Measurements from ENCODE around the gene ZSCAN5C. TPM values are rescaled to one million over a fixed set of nuclear protein-coding genes. Genes with fewer than 3 reads are reported as not detected.
"Not testable (repeated sequence)": the region's sequence is repeated elsewhere in the genome, so short reads cannot be mapped to it uniquely, and the experiment has no call there.

Gene ZSCAN5C
- total and polyA plus RNA-seq, 7 experiments from 2014 or later: not detected

GRCh38 chr19:56177564-56178243 lies 24.4 kb upstream of the ZSCAN5C start:
- Mint-ChIP-seq H3K4me1 (peaks cover 0 to 5% (median 0%) of the 10 kb centered on the region in 7 donors), H3K9me3 (peaks cover 0 to 3% (median 0%) of the 10 kb centered on the region in 11 donors), H3K36me3 (no peaks in the 10 kb centered on the region), H3K27ac (no peak overlapping the region), H3K4me3 (no peak overlapping the region), H3K27me3 (peaks cover 0 to 18% (median 0%) of the 10 kb centered on the region in 5 donors)
- intact Hi-C loops (cut with micrococcal nuclease): no loop called here
- CTCF ChIA-PET: interaction anchor here (0.6 kb wide), 1 partner anchor 156 kb away, joined by 3 read pairs; no protein-coding TSS in a partner anchor
- Histone ChIP-seq H3K9me3 (ENCODE audit: control insufficient read depth in 2 of 3, low read length in 3 of 3) (no peaks in the 10 kb centered on the region), H3K4me3 (ENCODE audit: low read length) (no peak overlapping the region), H3K27ac (ENCODE audit: low read depth, low read length) (no peak overlapping the region), H3K36me3 (ENCODE audit: control insufficient read depth in 2 of 3, insufficient read depth in 3 of 3, low read length in 3 of 3) (no peaks in the 10 kb centered on the region), H3K4me1 (ENCODE audit: control insufficient read depth in 2 of 2, insufficient read depth in 2 of 2, low read length in 2 of 2) (no peaks in the 10 kb centered on the region), H3K27me3 (ENCODE audit: control insufficient read depth in 2 of 2, insufficient read depth in 2 of 2, low read length in 2 of 2) (no peaks in the 10 kb centered on the region)
- DNase-seq: no peak
- POLR2A ChIA-PET: no interaction called here
- ATAC-seq: no peak

GRCh38 chr19:56189785-56190184 lies 12.3 kb upstream of the ZSCAN5C start:
- intact Hi-C loops (cut with micrococcal nuclease): no loop called here
- ATAC-seq: no peak
- no peak for DNase-seq
- H3K4me3 ChIP-seq (ENCODE audit: low read length): no peak overlapping the region
- POLR2A ChIA-PET: no interaction called here
- H3K9me3 ChIP-seq (ENCODE audit: control insufficient read depth in 2 of 3, low read length in 3 of 3): no peaks in the 10 kb centered on the region
- H3K27me3 ChIP-seq (ENCODE audit: control insufficient read depth in 2 of 2, insufficient read depth in 2 of 2, low read length in 2 of 2): no peaks in the 10 kb centered on the region
- H3K4me3 Mint-ChIP-seq: no peak overlapping the region
- CTCF ChIA-PET: no interaction called here
- peaks cover 0 to 7% (median 0%) of the 10 kb centered on the region in 7 donors for H3K4me1 Mint-ChIP-seq
- no peaks in the 10 kb centered on the region for H3K36me3 Mint-ChIP-seq
- H3K9me3 Mint-ChIP-seq: peaks cover 0 to under 1% (median 0%) of the 10 kb centered on the region in 11 donors
- peaks cover 0 to 10% (median 6%) of the 10 kb centered on the region in 5 donors for H3K27me3 Mint-ChIP-seq
- H3K27ac ChIP-seq (ENCODE audit: low read depth, low read length): no peak overlapping the region
- no peaks in the 10 kb centered on the region for H3K36me3 ChIP-seq (ENCODE audit: control insufficient read depth in 2 of 3, insufficient read depth in 3 of 3, low read length in 3 of 3)
- no peak overlapping the region for H3K27ac Mint-ChIP-seq
- no peaks in the 10 kb centered on the region for H3K4me1 ChIP-seq (ENCODE audit: control insufficient read depth in 2 of 2, insufficient read depth in 2 of 2, low read length in 2 of 2)

- Mint-ChIP-seq H3K4me1 (peaks cover 0 to under 1% (median 0%) of the 10 kb centered on the region in 7 donors), H3K27ac (no peak overlapping the region), H3K9me3 (peaks cover 0 to 2% (median 0%) of the 10 kb centered on the region in 11 donors), H3K27me3 (peaks cover 0 to 5% (median 0%) of the 10 kb centered on the region in 5 donors), H3K4me3 (no peak overlapping the region), H3K36me3 (no peaks in the 10 kb centered on the region)
- DNase-seq: no peak
- Histone ChIP-seq H3K4me3 (ENCODE audit: low read length) (no peak overlapping the region), H3K9me3 (ENCODE audit: control insufficient read depth in 2 of 3, low read length in 3 of 3) (no peaks in the 10 kb centered on the region), H3K27ac (ENCODE audit: low read depth, low read length) (no peak overlapping the region), H3K36me3 (ENCODE audit: control insufficient read depth in 2 of 3, insufficient read depth in 3 of 3, low read length in 3 of 3) (no peaks in the 10 kb centered on the region), H3K4me1 (ENCODE audit: control insufficient read depth in 2 of 2, insufficient read depth in 2 of 2, low read length in 2 of 2) (no peaks in the 10 kb centered on the region), H3K27me3 (ENCODE audit: control insufficient read depth in 2 of 2, insufficient read depth in 2 of 2, low read length in 2 of 2) (no peaks in the 10 kb centered on the region)
- no peak for ATAC-seq
- CTCF ChIA-PET: no interaction called here
- POLR2A ChIA-PET: no interaction called here
- intact Hi-C loops (cut with micrococcal nuclease): no loop called here
These were observed 11.0 kb upstream of the ZSCAN5C start for GRCh38 chr19:56191115-56191514.

- Histone ChIP-seq H3K4me3 (ENCODE audit: low read length) (no peak overlapping the region), H3K9me3 (ENCODE audit: control insufficient read depth in 2 of 3, low read length in 3 of 3) (no peaks in the 10 kb centered on the region), H3K36me3 (ENCODE audit: control insufficient read depth in 2 of 3, insufficient read depth in 3 of 3, low read length in 3 of 3) (no peaks in the 10 kb centered on the region), H3K27me3 (ENCODE audit: control insufficient read depth in 2 of 2, insufficient read depth in 2 of 2, low read length in 2 of 2) (no peaks in the 10 kb centered on the region), H3K27ac (ENCODE audit: low read depth, low read length) (no peak overlapping the region), H3K4me1 (ENCODE audit: control insufficient read depth in 2 of 2, insufficient read depth in 2 of 2, low read length in 2 of 2) (no peaks in the 10 kb centered on the region)
- Mint-ChIP-seq H3K4me1 (no peaks in the 10 kb centered on the region), H3K27ac (no peak overlapping the region), H3K9me3 (peaks cover 0 to 2% (median 0%) of the 10 kb centered on the region in 11 donors), H3K4me3 (no peak overlapping the region), H3K27me3 (peaks cover 0 to 4% (median 0%) of the 10 kb centered on the region in 5 donors), H3K36me3 (no peaks in the 10 kb centered on the region)
- no peak for ATAC-seq
- no peak for DNase-seq
- ChIA-PET POLR2A (no interaction called here), CTCF (no interaction called here)
- intact Hi-C loops (cut with micrococcal nuclease): no loop called here
These were observed 10.4 kb upstream of the ZSCAN5C start for GRCh38 chr19:56191711-56192110.

GRCh38 chr19:56193981-56194640 lies 8.0 kb upstream of the ZSCAN5C start:
- DNase-seq (no peak), ATAC-seq (no peak)
- POLR2A ChIA-PET: no interaction called here
- intact Hi-C loops (cut with micrococcal nuclease): no loop called here
- no peak overlapping the region for H3K4me3 Mint-ChIP-seq
- Histone ChIP-seq H3K36me3 (ENCODE audit: control insufficient read depth in 2 of 3, insufficient read depth in 3 of 3, low read length in 3 of 3) (no peaks in the 10 kb centered on the region), H3K4me3 (ENCODE audit: low read length) (no peak overlapping the region), H3K27ac (ENCODE audit: low read depth, low read length) (no peak overlapping the region), H3K27me3 (ENCODE audit: control insufficient read depth in 2 of 2, insufficient read depth in 2 of 2, low read length in 2 of 2) (no peaks in the 10 kb centered on the region), H3K4me1 (ENCODE audit: control insufficient read depth in 2 of 2, insufficient read depth in 2 of 2, low read length in 2 of 2) (no peaks in the 10 kb centered on the region), H3K9me3 (ENCODE audit: control insufficient read depth in 2 of 3, low read length in 3 of 3) (no peaks in the 10 kb centered on the region)
- H3K4me1 Mint-ChIP-seq: no peaks in the 10 kb centered on the region
- no peak overlapping the region for H3K27ac Mint-ChIP-seq
- peaks cover 0 to 2% (median 0%) of the 10 kb centered on the region in 11 donors for H3K9me3 Mint-ChIP-seq
- CTCF ChIA-PET: no interaction called here
- peaks cover 0 to 10% (median 0%) of the 10 kb centered on the region in 5 donors for H3K27me3 Mint-ChIP-seq
- no peaks in the 10 kb centered on the region for H3K36me3 Mint-ChIP-seq

GRCh38 chr19:56197646-56198045 lies 4.4 kb upstream of the ZSCAN5C start, which contains the start of gene ZSCAN5B:
TSS of gene ZSCAN5B (minus strand) at chr19:56197783. CDS start at chr19:56193052, 4,731 bp downstream.
- intact Hi-C loops (cut with micrococcal nuclease); ATAC-seq; H3K27ac ChIP-seq (ENCODE audit: low read depth, low read length): not testable (repeated sequence)

More at GRCh38 chr19:56197646-56198045, 4.4 kb upstream of the ZSCAN5C start, which contains the start of gene ZSCAN5B:
- H3K27me3 Mint-ChIP-seq; H3K27ac Mint-ChIP-seq; H3K27me3 ChIP-seq (ENCODE audit: control insufficient read depth in 2 of 2, insufficient read depth in 2 of 2, low read length in 2 of 2); H3K4me1 ChIP-seq (ENCODE audit: control insufficient read depth in 2 of 2, insufficient read depth in 2 of 2, low read length in 2 of 2); H3K9me3 Mint-ChIP-seq; POLR2A ChIA-PET; H3K9me3 ChIP-seq (ENCODE audit: control insufficient read depth in 2 of 3, low read length in 3 of 3); H3K4me3 ChIP-seq (ENCODE audit: low read length); CTCF ChIA-PET; H3K4me3 Mint-ChIP-seq; H3K36me3 Mint-ChIP-seq; H3K4me1 Mint-ChIP-seq; DNase-seq; H3K36me3 ChIP-seq (ENCODE audit: control insufficient read depth in 2 of 3, insufficient read depth in 3 of 3, low read length in 3 of 3): not testable (repeated sequence)

All from naive thymus-derived CD4-positive, alpha-beta T cell (primary cell).